HG02885 (cell line): ENCODE results near the gene SMPDL3A.

Experiments
- ATAC-seq: cut with Tn5 transposase; IDR thresholded peaks from one replicate; pipeline ENCODE4 v1.9.1; 2021; ENCODE audit warnings: mild to moderate bottlenecking; ENCODE audit not compliant: unreplicated experiment, poor library complexity

Gene SMPDL3A

DNA sequence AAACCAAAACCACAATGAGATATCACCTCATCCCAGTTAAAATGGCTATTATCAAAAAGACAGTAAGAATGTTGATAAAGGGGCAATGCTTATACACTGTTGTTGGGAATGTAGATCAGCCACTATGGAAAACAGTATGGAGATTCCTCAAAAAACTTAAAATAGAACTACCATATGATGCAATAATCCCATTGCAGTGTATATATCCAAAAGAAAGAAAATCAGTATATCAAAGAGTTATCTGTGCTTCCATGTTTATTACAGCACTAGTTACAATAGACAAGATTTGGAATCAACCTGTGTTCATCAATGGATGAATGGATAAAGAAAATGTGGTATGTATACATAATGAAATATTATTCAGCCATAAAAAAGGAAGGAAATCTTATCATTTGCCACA lies 13.1 kb upstream of the SMPDL3A start:
- no peak for ATAC-seq

DNA sequence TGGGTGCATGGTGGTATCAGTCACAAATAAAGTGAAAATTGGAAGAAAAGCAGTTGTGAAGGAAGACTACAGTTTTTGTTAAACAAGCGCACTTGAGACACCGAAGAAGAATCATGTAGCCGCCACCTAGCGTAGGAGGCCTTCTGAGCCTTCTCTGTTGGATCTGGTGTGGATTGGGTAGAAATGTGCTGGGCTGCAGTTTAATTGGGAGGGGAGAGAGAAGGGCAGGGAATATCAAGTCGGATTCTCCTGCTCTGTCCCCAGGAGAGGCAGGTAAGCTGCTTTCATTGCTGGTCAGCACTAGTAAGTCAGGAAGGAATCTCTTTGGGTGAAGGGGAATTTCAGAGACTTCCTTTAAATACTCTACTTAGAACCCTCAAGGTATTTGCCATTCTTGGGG lies 10.8 kb upstream of the SMPDL3A start:
- ATAC-seq = no peak

DNA sequence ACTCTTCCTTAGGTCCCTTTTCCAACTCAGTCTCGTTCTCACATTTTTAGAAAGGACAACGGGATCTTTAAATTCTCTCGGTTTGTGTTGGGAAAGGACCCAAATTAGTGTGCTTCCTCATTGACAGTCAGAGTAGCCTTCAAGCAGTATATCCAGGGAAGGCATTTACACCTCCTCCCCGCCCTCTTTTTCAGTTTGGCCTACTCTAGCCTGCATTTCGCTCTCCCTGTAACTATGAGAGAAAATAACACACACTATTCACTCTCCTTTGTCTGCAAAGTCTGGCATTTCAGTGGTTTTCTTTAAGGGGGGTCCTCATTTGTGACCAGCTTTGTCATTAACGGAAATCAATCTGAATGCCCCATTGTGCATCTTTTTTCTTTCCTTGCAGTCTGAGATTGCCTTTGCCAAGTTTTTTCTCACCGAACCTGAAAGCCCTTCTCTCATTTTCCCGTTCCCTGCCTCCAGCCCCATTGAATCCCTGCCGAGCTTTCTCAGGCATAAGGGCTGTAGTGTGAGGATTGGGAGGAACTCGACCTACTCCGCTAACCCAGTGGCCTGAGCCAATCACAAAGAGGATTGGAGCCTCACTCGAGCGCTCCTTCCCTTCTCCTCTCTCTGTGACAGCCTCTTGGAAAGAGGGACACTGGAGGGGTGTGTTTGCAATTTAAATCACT lies 9.9 kb upstream of the SMPDL3A start:
- no peak for ATAC-seq

DNA sequence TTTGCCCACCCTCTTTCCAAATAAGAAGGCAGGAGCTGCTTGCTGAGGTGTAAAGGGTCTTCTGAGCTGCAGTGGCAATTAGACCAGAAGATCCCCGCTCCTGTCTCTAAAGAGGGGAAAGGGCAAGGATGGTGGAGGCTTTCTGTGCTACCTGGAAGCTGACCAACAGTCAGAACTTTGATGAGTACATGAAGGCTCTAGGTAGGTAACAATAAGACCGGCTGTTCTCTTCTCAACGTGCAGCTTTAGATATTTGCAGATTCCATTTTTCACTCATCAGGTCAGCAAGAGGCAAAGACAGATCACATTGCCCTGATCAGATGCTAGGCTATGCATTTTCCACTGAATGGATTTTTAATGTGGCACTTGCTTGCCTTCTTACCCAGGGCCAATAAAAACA lies 9.4 kb upstream of the SMPDL3A start, which contains the start of gene FABP7:
TSS of gene FABP7 (plus strand) at position 50 of the 400 bp plus-strand sequence. CDS start at position 129, 79 bp downstream.
- no peak for ATAC-seq

DNA sequence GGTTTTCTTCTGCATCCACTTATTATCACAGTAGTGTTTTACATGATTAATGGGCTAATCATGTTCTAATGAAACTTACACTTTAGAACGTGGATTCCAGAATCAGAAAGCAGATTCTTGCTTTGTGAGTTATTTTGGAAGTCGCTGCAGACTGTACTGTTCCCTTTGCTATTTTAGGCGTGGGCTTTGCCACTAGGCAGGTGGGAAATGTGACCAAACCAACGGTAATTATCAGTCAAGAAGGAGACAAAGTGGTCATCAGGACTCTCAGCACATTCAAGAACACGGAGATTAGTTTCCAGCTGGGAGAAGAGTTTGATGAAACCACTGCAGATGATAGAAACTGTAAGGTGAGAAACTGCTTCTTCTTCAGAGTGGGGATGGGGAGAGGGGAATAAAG lies 8.9 kb upstream of the SMPDL3A start:
- ATAC-seq = no peak

DNA sequence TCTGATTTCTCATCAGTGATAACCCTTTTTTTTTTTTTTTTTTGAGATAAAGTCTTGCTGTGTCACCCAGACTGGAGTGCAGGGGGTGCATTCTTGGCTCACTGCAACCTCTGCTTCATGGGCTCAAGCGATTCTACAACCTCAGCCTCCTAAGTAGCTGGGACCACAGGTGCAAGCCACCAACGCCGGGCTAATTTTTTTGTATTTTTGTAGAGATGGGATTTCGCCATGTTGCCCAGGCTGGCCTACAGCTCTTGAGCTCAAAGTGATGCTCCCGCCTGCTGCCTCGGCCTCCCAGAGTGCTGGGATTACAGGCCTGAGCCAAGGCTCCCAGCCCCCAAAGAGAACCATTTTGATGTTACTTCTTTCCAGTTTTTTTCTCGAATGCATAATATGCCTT lies 7.3 kb upstream of the SMPDL3A start:
- ATAC-seq = no peak

DNA sequence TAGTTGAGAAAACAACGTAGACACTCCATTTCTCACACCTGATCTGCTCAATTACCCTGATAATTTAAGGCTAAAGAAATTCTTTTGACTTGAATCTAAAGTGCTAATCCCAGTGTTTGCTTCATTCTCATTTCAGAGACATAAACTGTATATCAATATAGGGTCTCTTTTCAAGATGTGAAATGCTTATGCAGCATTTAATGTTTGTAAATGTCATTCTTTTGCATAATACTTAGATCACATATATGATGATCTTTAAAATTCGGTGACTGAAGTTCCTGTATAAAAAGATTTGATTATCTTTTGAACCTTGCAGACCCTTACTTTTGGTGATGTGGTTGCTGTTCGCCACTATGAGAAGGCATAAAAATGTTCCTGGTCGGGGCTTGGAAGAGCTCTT lies 5.7 kb upstream of the SMPDL3A start:
- ATAC-seq = no peak

GRCh38 chr6:122785891-122786290 lies 3.2 kb upstream of the SMPDL3A start:
- ATAC-seq = no peak

DNA sequence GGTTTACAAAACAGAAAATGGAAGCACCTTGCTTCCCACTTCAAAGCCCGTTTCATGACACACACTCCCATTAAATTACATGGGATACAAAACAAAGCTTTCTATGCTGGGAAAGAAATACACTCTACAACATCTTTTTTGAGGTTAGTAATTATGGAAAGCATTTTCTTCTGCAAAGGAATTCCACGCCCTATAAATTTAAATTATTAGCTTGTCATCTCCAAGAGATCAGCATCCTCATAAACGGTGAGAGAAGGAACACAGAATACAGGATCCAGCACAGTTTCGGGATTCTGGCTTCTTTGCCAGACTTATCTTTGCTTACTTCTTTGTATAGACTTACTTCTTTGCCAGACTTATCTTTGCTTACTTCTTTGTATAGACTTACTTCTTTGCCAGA lies 1.3 kb upstream of the SMPDL3A start:
- ATAC-seq = no peak

GRCh38 chr6:122788208-122788607 lies 850 bp upstream of the SMPDL3A start:
- no peak for ATAC-seq

GRCh38 chr6:122788663-122789181 lies 336 bp upstream of the SMPDL3A start:
- ATAC-seq = no peak

- no peak for ATAC-seq
Observed at GRCh38 chr6:122790028-122790422, 967 bp downstream of the SMPDL3A start.

- ATAC-seq = no peak
Observed at GRCh38 chr6:122790423-122791309, 1.6 kb downstream of the SMPDL3A start.

GRCh38 chr6:122791310-122791679 lies 2.2 kb downstream of the SMPDL3A start:
- no peak for ATAC-seq

- no peak for ATAC-seq
Observed at GRCh38 chr6:122792766-122793165, 3.7 kb downstream of the SMPDL3A start.

GRCh38 chr6:122797537-122797936 lies 8.5 kb downstream of the SMPDL3A start:
- no peak for ATAC-seq

DNA sequence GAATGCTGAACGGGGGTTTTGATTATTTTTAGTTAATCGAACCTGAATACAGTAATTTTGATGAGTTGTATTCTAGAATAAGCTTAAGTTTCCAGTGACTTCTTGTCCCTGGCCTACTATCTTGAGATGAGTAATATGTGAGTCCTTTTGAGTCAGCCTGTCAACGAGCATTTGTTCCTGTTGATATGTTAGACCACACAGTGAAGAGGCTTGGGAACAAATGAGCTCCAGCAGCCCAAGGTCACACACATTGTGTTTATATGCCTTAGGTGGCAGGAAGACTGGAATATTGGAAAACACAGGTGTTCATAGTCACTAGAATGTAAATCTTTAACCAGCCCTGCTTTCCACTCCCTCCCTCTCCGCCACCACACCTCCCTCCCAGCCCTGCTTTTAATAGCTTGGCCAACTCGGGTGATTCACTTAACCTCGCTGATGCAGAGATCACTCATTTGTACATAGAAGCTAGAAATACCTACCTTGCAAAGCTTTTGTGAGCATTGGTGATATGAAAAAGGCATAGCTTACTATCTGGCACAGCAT lies 9.1 kb downstream of the SMPDL3A start:
- peak; percentile 95 for ATAC-seq

- no peak for ATAC-seq
Observed at GRCh38 chr6:122799140-122799745, 10.2 kb downstream of the SMPDL3A start.

GRCh38 chr6:122799916-122800686 lies 11.0 kb downstream of the SMPDL3A start:
- ATAC-seq = no peak

DNA sequence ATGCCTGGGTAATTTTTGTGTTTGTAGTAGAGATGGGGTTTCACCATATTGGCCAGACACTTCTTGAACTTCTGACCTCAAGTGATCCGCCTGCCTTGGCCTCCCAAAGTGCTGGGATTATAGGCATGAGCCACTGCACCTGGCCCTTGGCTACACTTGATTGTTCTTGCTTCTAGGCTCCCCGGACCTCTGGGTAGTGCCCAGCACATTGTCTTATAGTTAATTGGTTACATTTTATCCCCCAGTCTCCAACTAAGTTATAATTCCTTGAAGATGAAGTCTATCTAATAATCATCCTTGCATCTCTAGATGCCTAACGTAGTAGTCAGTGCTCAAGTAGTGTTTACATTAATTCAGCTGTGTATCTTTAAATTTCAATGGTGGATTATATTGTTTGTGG lies 11.8 kb downstream of the SMPDL3A start:
- no peak for ATAC-seq
